Measurements from ENCODE around the gene MRC1. TPM values are rescaled to one million over a fixed set of nuclear protein-coding genes. Genes with fewer than 3 reads are reported as not detected.

MRC1 gene
- total RNA-seq, 4 donors from 2014 or later, result 3.3 to 9.8 (median 5.9) TPM

DNA sequence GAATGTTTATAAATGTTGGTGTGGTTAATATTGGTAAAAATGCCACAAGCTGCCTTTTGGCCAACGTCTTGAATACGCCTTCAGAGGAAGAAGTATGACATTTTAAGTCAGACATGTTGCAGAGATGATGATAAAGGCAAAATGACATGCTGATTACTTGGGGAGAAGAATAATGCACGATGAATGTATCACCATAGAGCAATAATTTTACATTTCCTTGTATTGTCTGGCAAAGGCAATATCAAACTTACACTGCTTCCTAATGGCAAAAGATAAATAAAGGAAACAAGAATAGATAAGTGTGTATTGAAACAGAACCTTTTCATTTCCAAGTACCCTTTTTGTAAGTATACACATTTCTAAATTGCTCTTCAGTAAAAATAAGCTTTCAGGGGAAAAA lies 8.6 kb downstream of the MRC1 start:
- WGBS, result 75% methylated on average over 3 of the region's 3 CpGs

DNA sequence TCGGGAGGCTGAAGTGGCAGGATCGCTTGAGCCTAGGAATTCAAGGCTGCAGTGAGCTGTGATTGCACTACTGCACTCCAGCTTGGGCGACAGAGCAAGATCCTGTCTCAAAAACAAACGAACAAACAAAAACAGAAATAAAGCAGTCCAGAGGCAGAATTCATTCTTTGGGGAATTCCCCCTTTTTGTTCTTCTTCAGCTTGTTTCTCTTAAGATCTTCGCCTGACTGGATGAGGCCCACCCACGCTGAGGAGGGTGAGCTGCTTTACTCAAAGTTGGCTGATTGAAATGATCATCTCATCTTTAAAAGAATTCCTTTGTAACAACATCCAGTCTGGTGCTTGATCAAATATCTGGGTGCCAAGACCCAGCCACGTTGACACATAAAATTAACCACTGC lies 10.7 kb downstream of the MRC1 start:
- DNase-seq (ENCODE audit: low spot score in 2 of 2), result no peak

More for the DNA sequence above, 8.6 kb downstream of the MRC1 start:
- Histone ChIP-seq H3K9me3 (no peaks in the 10 kb centered on the region), H3K36me3 (no peaks in the 10 kb centered on the region), H3K27ac (no peak overlapping the region), H3K4me3 (no peak overlapping the region), H3K27me3 (peaks cover 2% of the 10 kb centered on the region), H3K4me1 (no peaks in the 10 kb centered on the region)
- TF ChIP-seq POLR2A (IDR thresholded peaks at IDR 0.05) (no peak), EP300 (IDR thresholded peaks at IDR 0.05) (no peak), POLR2AphosphoS5 (IDR thresholded peaks at IDR 0.05) (no peak)
- TF ChIP-seq, protein P1, sequence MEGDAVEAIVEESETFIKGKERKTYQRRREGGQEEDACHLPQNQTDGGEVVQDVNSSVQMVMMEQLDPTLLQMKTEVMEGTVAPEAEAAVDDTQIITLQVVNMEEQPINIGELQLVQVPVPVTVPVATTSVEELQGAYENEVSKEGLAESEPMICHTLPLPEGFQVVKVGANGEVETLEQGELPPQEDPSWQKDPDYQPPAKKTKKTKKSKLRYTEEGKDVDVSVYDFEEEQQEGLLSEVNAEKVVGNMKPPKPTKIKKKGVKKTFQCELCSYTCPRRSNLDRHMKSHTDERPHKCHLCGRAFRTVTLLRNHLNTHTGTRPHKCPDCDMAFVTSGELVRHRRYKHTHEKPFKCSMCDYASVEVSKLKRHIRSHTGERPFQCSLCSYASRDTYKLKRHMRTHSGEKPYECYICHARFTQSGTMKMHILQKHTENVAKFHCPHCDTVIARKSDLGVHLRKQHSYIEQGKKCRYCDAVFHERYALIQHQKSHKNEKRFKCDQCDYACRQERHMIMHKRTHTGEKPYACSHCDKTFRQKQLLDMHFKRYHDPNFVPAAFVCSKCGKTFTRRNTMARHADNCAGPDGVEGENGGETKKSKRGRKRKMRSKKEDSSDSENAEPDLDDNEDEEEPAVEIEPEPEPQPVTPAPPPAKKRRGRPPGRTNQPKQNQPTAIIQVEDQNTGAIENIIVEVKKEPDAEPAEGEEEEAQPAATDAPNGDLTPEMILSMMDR (IDR thresholded peaks at IDR 0.05), result no peak
- DNase-seq (ENCODE audit: low spot score in 2 of 2), result no peak

DNA sequence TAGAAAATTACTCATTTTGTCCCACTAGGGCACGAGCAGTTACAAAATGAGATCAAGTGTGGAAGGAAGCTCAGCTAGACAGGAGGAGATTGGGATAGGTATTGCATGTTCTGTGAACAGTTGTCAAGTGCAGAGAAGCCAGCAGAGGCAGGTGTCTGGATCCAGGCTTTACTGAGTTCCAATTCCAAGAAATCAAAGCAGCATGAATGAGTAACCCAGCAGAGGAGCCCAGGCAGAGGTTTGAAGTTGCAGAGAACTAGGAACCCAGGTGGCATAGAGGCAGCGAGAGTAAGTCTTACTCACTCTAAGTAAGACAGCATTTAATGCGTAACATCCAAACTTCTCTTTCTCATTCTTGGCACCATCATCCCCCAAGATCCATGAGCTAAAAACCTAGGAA lies 11.8 kb downstream of the MRC1 start:
- H3K4me3 ChIP-seq, result no peak overlapping the region
- no peak overlapping the region for H3K27ac ChIP-seq
- WGBS, result 80% methylated on average over 3 of the region's 3 CpGs
- no peaks in the 10 kb centered on the region for H3K36me3 ChIP-seq
- no peaks in the 10 kb centered on the region for H3K27me3 ChIP-seq
- no peaks in the 10 kb centered on the region for H3K9me3 ChIP-seq
- TF ChIP-seq, protein P1 (IDR thresholded peaks at IDR 0.05), result no peak
- no peak for TF ChIP-seq POLR2A (IDR thresholded peaks at IDR 0.05)
- no peak for TF ChIP-seq EP300 (IDR thresholded peaks at IDR 0.05)
- no peak for TF ChIP-seq POLR2AphosphoS5 (IDR thresholded peaks at IDR 0.05)
- no peaks in the 10 kb centered on the region for H3K4me1 ChIP-seq
- no peak for DNase-seq (ENCODE audit: low spot score in 2 of 2)

More for the DNA sequence above, 10.7 kb downstream of the MRC1 start:
- H3K27ac ChIP-seq, result no peak overlapping the region
- no peaks in the 10 kb centered on the region for H3K36me3 ChIP-seq
- no peaks in the 10 kb centered on the region for H3K27me3 ChIP-seq
- H3K9me3 ChIP-seq, result no peaks in the 10 kb centered on the region
- 57% methylated on average over 7 of the region's 7 CpGs for WGBS
- H3K4me1 ChIP-seq, result no peaks in the 10 kb centered on the region
- TF ChIP-seq, protein P1 (IDR thresholded peaks at IDR 0.05), result no peak
- TF ChIP-seq EP300 (IDR thresholded peaks at IDR 0.05) (no peak), POLR2AphosphoS5 (IDR thresholded peaks at IDR 0.05) (no peak), POLR2A (IDR thresholded peaks at IDR 0.05) (no peak)
- no peak overlapping the region for H3K4me3 ChIP-seq

DNA sequence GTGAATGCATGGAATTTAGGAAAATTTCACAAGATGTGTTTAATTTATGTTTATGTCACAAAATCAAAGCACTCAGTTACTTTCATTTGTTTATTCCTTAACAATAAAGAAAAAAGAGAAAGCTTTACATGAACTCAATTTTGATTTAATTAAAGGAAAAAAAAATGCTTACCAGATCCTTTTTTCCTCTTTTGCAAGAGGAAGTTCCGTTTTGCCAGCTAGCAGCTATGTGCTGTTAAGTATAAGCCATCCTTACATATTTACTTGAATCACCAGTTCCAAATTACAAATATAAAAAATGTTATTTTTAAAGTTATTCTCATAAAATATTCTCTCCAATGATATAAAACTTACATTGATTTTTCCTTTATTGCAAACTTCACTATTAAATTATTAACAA lies 12.7 kb downstream of the MRC1 start:
- DNase-seq (ENCODE audit: low spot score in 2 of 2), result no peak
- WGBS, result 48% methylated on average over 1 of the region's 1 CpG

DNA sequence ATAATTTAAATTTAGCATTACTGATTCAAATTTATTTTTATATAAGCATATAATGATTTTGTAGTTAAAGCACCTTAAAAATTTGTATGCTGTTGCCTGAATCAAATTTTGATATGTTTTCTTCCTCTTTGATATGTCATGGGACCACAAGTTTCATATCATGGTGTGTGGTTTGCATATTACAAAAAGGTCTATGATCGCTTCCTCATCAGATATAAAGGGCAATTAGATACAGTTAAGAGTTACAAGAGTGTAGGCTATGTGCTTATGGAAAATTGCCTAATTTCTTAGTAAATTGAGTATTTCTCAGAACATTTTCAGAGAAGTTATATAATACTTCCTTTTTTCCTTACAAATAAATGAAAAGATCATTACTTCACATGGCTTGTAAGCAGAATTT lies 22.2 kb downstream of the MRC1 start:
- TF ChIP-seq POLR2AphosphoS5 (IDR thresholded peaks at IDR 0.05) (no peak), EP300 (IDR thresholded peaks at IDR 0.05) (no peak), POLR2A (IDR thresholded peaks at IDR 0.05) (no peak)
- TF ChIP-seq, protein P1 (IDR thresholded peaks at IDR 0.05), result no peak
- Histone ChIP-seq H3K27ac (no peak overlapping the region), H3K27me3 (peaks cover 9% of the 10 kb centered on the region), H3K9me3 (no peaks in the 10 kb centered on the region), H3K36me3 (no peaks in the 10 kb centered on the region), H3K4me1 (no peaks in the 10 kb centered on the region), H3K4me3 (no peak overlapping the region)
- DNase-seq (ENCODE audit: low spot score in 2 of 2), result no peak
- 80% methylated on average over 1 of the region's 1 CpG for WGBS

More for the DNA sequence above, 12.7 kb downstream of the MRC1 start:
- H3K4me1 ChIP-seq, result no peaks in the 10 kb centered on the region
- H3K27me3 ChIP-seq, result no peaks in the 10 kb centered on the region
- no peak overlapping the region for H3K27ac ChIP-seq
- H3K9me3 ChIP-seq, result no peaks in the 10 kb centered on the region
- no peaks in the 10 kb centered on the region for H3K36me3 ChIP-seq
- H3K4me3 ChIP-seq, result no peak overlapping the region
- TF ChIP-seq, protein P1 (IDR thresholded peaks at IDR 0.05), result no peak
- no peak for TF ChIP-seq POLR2A (IDR thresholded peaks at IDR 0.05)
- TF ChIP-seq EP300 (IDR thresholded peaks at IDR 0.05), result no peak
- TF ChIP-seq POLR2AphosphoS5 (IDR thresholded peaks at IDR 0.05), result no peak
